Measurements from ENCODE around the gene TMC3. TPM values are rescaled to one million over a fixed set of nuclear protein-coding genes. Genes with fewer than 3 reads are reported as not detected.

TMC3 gene
- polyA plus RNA-seq, 4 donors, result 0.25 to 5.3 TPM; not detected in 2

- Histone ChIP-seq H3K27ac (ENCODE audit: low read depth in 1 of 3, low read length in 2 of 3) (no peak overlapping the region), H3K36me3 (ENCODE audit: control insufficient read depth in 3 of 3, insufficient read depth in 2 of 3, low read depth in 1 of 3, low read length in 3 of 3) (peaks cover 4 to 38% (median 11%) of the 10 kb centered on the region in 3 donors), H3K9me3 (ENCODE audit: control insufficient read depth in 2 of 2, insufficient read depth in 1 of 2, low read depth in 1 of 2, low read length in 1 of 2) (no peaks in the 10 kb centered on the region), H3K4me3 (ENCODE audit: low read depth in 1 of 3, low read length in 3 of 3) (no peak overlapping the region), H3K27me3 (ENCODE audit: control insufficient read depth in 3 of 3, insufficient read depth in 3 of 3, low read length in 3 of 3) (no peaks in the 10 kb centered on the region), H3K4me1 (ENCODE audit: control insufficient read depth in 3 of 3, insufficient read depth in 2 of 3, low read depth in 1 of 3, low read length in 2 of 3) (peaks cover 0 to 4% (median 0%) of the 10 kb centered on the region in 3 donors)
- FAIRE-seq, result no peak
- no peak for DNase-seq
- whole genome bisulfite sequencing, 3 donors, result 88 to 100% (median 94%) methylated on average over 1 of the region's 1 CpG
Measured at GRCh38 chr15:81321667-81322066, 52.3 kb downstream of the TMC3 start.

GRCh38 chr15:81317642-81318017, 56.4 kb downstream of the TMC3 start:
- DNase-seq (no peak), FAIRE-seq (no peak)
- 87 to 94% (median 90%) methylated on average over 6 of the region's 6 CpGs for WGBS, 3 donors
- Histone ChIP-seq H3K27ac (ENCODE audit: low read depth in 1 of 3, low read length in 2 of 3) (no peak overlapping the region), H3K36me3 (ENCODE audit: control insufficient read depth in 3 of 3, insufficient read depth in 2 of 3, low read depth in 1 of 3, low read length in 3 of 3) (peaks cover 4 to 68% (median 18%) of the 10 kb centered on the region in 3 donors), H3K4me3 (ENCODE audit: low read depth in 1 of 3, low read length in 3 of 3) (no peak overlapping the region), H3K9me3 (ENCODE audit: control insufficient read depth in 2 of 2, insufficient read depth in 1 of 2, low read depth in 1 of 2, low read length in 1 of 2) (no peaks in the 10 kb centered on the region), H3K4me1 (ENCODE audit: control insufficient read depth in 3 of 3, insufficient read depth in 2 of 3, low read depth in 1 of 3, low read length in 2 of 3) (peaks cover 0 to 4% (median 0%) of the 10 kb centered on the region in 3 donors), H3K27me3 (ENCODE audit: control insufficient read depth in 3 of 3, insufficient read depth in 3 of 3, low read length in 3 of 3) (no peaks in the 10 kb centered on the region)

- FAIRE-seq, result no peak
- 76 to 88% (median 80%) methylated on average over 3 of the region's 3 CpGs for WGBS, 3 donors
Measured at GRCh38 chr15:81316267-81316666, 57.7 kb downstream of the TMC3 start.

GRCh38 chr15:81315452-81316175, 58.4 kb downstream of the TMC3 start:
- FAIRE-seq (no peak), DNase-seq (no peak)
- 82 to 87% (median 83%) methylated on average over 14 of the region's 14 CpGs for WGBS, 3 donors
- Histone ChIP-seq H3K4me3 (ENCODE audit: low read depth in 1 of 3, low read length in 3 of 3) (no peak overlapping the region), H3K27me3 (ENCODE audit: control insufficient read depth in 3 of 3, insufficient read depth in 3 of 3, low read length in 3 of 3) (no peaks in the 10 kb centered on the region), H3K27ac (ENCODE audit: low read depth in 1 of 3, low read length in 2 of 3) (peak overlapping the region in 1 of 3 donors; percentile 32), H3K36me3 (ENCODE audit: control insufficient read depth in 3 of 3, insufficient read depth in 2 of 3, low read depth in 1 of 3, low read length in 3 of 3) (peaks cover 4 to 74% (median 24%) of the 10 kb centered on the region in 3 donors), H3K4me1 (ENCODE audit: control insufficient read depth in 3 of 3, insufficient read depth in 2 of 3, low read depth in 1 of 3, low read length in 2 of 3) (no peaks in the 10 kb centered on the region), H3K9me3 (ENCODE audit: control insufficient read depth in 2 of 2, insufficient read depth in 1 of 2, low read depth in 1 of 2, low read length in 1 of 2) (no peaks in the 10 kb centered on the region)

More at GRCh38 chr15:81316267-81316666, 57.7 kb downstream of the TMC3 start:
- Histone ChIP-seq H3K27ac (ENCODE audit: low read depth in 1 of 3, low read length in 2 of 3) (no peak overlapping the region), H3K9me3 (ENCODE audit: control insufficient read depth in 2 of 2, insufficient read depth in 1 of 2, low read depth in 1 of 2, low read length in 1 of 2) (no peaks in the 10 kb centered on the region), H3K4me3 (ENCODE audit: low read depth in 1 of 3, low read length in 3 of 3) (no peak overlapping the region), H3K4me1 (ENCODE audit: control insufficient read depth in 3 of 3, insufficient read depth in 2 of 3, low read depth in 1 of 3, low read length in 2 of 3) (no peaks in the 10 kb centered on the region), H3K36me3 (ENCODE audit: control insufficient read depth in 3 of 3, insufficient read depth in 2 of 3, low read depth in 1 of 3, low read length in 3 of 3) (peaks cover 4 to 73% (median 23%) of the 10 kb centered on the region in 3 donors), H3K27me3 (ENCODE audit: control insufficient read depth in 3 of 3, insufficient read depth in 3 of 3, low read length in 3 of 3) (no peaks in the 10 kb centered on the region)
- no peak for DNase-seq

GRCh38 chr15:81314378-81314777, 59.6 kb downstream of the TMC3 start:
- DNase-seq, result no peak
- FAIRE-seq, result no peak
- no peak overlapping the region for H3K4me3 ChIP-seq (ENCODE audit: low read depth in 1 of 3, low read length in 3 of 3)
- peaks cover 4 to 68% (median 22%) of the 10 kb centered on the region in 3 donors for H3K36me3 ChIP-seq (ENCODE audit: control insufficient read depth in 3 of 3, insufficient read depth in 2 of 3, low read depth in 1 of 3, low read length in 3 of 3)
- H3K27ac ChIP-seq (ENCODE audit: low read depth in 1 of 3, low read length in 2 of 3), result no peak overlapping the region
- 87 to 90% (median 90%) methylated on average over 5 of the region's 5 CpGs for WGBS, 3 donors
- H3K9me3 ChIP-seq (ENCODE audit: control insufficient read depth in 2 of 2, insufficient read depth in 1 of 2, low read depth in 1 of 2, low read length in 1 of 2), result no peaks in the 10 kb centered on the region
- H3K4me1 ChIP-seq (ENCODE audit: control insufficient read depth in 3 of 3, insufficient read depth in 2 of 3, low read depth in 1 of 3, low read length in 2 of 3), result no peaks in the 10 kb centered on the region
- no peaks in the 10 kb centered on the region for H3K27me3 ChIP-seq (ENCODE audit: control insufficient read depth in 3 of 3, insufficient read depth in 3 of 3, low read length in 3 of 3)

GRCh38 chr15:81313686-81314085, 60.3 kb downstream of the TMC3 start:
- no peaks in the 10 kb centered on the region for H3K27me3 ChIP-seq (ENCODE audit: control insufficient read depth in 3 of 3, insufficient read depth in 3 of 3, low read length in 3 of 3)
- no peak overlapping the region for H3K4me3 ChIP-seq (ENCODE audit: low read depth in 1 of 3, low read length in 3 of 3)
- no peaks in the 10 kb centered on the region for H3K9me3 ChIP-seq (ENCODE audit: control insufficient read depth in 2 of 2, insufficient read depth in 1 of 2, low read depth in 1 of 2, low read length in 1 of 2)
- 92 to 95% (median 94%) methylated on average over 5 of the region's 5 CpGs for WGBS, 3 donors
- DNase-seq (no peak), FAIRE-seq (no peak)
- no peak overlapping the region for H3K27ac ChIP-seq (ENCODE audit: low read depth in 1 of 3, low read length in 2 of 3)
- H3K36me3 ChIP-seq (ENCODE audit: control insufficient read depth in 3 of 3, insufficient read depth in 2 of 3, low read depth in 1 of 3, low read length in 3 of 3), result peaks cover 6 to 65% (median 21%) of the 10 kb centered on the region in 3 donors
- H3K4me1 ChIP-seq (ENCODE audit: control insufficient read depth in 3 of 3, insufficient read depth in 2 of 3, low read depth in 1 of 3, low read length in 2 of 3), result no peaks in the 10 kb centered on the region

- Histone ChIP-seq H3K36me3 (ENCODE audit: control insufficient read depth in 3 of 3, insufficient read depth in 2 of 3, low read depth in 1 of 3, low read length in 3 of 3) (peaks cover 8 to 65% (median 16%) of the 10 kb centered on the region in 3 donors), H3K9me3 (ENCODE audit: control insufficient read depth in 2 of 2, insufficient read depth in 1 of 2, low read depth in 1 of 2, low read length in 1 of 2) (no peaks in the 10 kb centered on the region), H3K27me3 (ENCODE audit: control insufficient read depth in 3 of 3, insufficient read depth in 3 of 3, low read length in 3 of 3) (no peaks in the 10 kb centered on the region), H3K4me1 (ENCODE audit: control insufficient read depth in 3 of 3, insufficient read depth in 2 of 3, low read depth in 1 of 3, low read length in 2 of 3) (no peaks in the 10 kb centered on the region), H3K27ac (ENCODE audit: low read depth in 1 of 3, low read length in 2 of 3) (peak overlapping the region in 1 of 3 donors; percentile 61), H3K4me3 (ENCODE audit: low read depth in 1 of 3, low read length in 3 of 3) (no peak overlapping the region)
- DNase-seq, result peak in 1 of 2 donors; percentile 49
- 71 to 76% (median 73%) methylated on average over 22 of the region's 22 CpGs for WGBS, 3 donors
- no peak for FAIRE-seq
Measured at GRCh38 chr15:81312790-81313543, 61.0 kb downstream of the TMC3 start.

GRCh38 chr15:81311752-81312464, 62.1 kb downstream of the TMC3 start:
- FAIRE-seq, result no peak
- H3K4me1 ChIP-seq (ENCODE audit: control insufficient read depth in 3 of 3, insufficient read depth in 2 of 3, low read depth in 1 of 3, low read length in 2 of 3), result no peaks in the 10 kb centered on the region
- WGBS, 3 donors, result 79 to 94% (median 89%) methylated on average over 10 of the region's 10 CpGs
- H3K36me3 ChIP-seq (ENCODE audit: control insufficient read depth in 3 of 3, insufficient read depth in 2 of 3, low read depth in 1 of 3, low read length in 3 of 3), result peaks cover 4 to 61% (median 15%) of the 10 kb centered on the region in 3 donors
- H3K4me3 ChIP-seq (ENCODE audit: low read depth in 1 of 3, low read length in 3 of 3), result no peak overlapping the region
- H3K27me3 ChIP-seq (ENCODE audit: control insufficient read depth in 3 of 3, insufficient read depth in 3 of 3, low read length in 3 of 3), result no peaks in the 10 kb centered on the region
- H3K27ac ChIP-seq (ENCODE audit: low read depth in 1 of 3, low read length in 2 of 3), result peak overlapping the region in 1 of 3 donors; percentile 77
- H3K9me3 ChIP-seq (ENCODE audit: control insufficient read depth in 2 of 2, insufficient read depth in 1 of 2, low read depth in 1 of 2, low read length in 1 of 2), result no peaks in the 10 kb centered on the region
- no peak for DNase-seq

All from small intestine (tissue), 7 donors.